Stimulated activated CD4-positive, alpha-beta T cell treated with anti-CD3 and anti-CD28 coated beads, Interleukin-1b, Interleukin-23, amount 100 ng/mL, for 4 hours (primary cell): ENCODE measurements around the gene CAPN5.
A peak's percentile ranks its signal among the peaks of the same experiment; 100 is the strongest.

Source experiments
- DNase-seq, 2 donors: peaks; one replicate each; pipeline ENCODE4 v3.0.0-alpha.2; 2020; ENCODE audit warnings: low read depth in 2 of 2

Gene CAPN5

DNA sequence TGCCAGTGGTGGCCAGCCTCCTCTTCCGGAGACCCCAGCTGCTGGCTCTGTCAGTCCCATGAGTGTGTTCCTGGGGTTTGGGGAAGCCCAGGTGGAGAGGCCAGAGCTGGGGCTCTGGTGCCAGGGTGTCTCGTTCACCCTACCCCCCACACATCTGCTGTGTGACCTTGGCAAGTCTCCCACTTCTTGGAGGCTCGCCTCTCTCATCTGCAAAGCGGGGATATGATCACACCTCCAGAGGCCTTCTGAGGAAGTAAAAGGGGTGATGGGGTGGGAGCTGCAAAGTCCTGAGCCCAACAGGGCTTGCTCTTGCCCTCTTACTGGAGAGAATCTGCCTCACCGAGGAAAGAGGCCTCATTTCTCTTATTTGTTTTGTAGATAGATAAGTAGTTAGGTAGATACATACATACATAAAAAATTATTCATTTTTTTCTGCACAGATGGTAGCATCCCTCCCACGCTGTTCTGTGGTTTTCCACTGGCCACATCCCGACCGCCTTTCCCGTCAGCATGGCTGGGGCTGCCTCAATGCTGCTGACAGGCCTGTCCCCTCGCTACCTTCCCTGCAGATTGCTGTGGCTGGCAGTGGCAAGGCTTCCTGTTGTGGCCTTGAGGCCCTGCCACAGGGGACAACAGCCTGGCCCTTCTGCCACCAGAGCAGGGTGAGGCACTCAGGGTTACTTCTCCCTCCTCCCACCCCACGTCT, 85.2 kb downstream of the CAPN5 start:
- DNase-seq, result peak in 1 of 2 donors; percentile 8

DNA sequence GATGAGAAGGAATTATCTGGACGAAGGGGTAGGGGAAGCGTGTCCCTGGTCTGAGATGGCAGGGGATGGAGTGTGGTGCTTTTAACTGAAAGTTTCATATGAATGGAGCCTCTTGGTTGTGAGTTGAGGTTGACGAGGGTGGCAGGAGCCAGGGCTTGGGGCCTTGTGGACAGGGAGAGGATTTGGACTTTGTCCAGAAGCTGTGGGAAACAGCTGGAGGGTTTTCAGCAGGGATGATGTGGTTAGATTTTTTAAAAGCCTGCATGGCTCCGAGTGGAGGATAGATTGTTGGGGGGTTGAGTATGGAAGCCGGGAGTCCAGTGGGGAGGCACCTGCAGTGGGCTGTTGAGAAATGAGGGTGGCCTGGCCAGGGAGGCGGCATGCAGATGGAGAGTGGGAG, 86.1 kb downstream of the CAPN5 start:
- DNase-seq, result no peak

DNA sequence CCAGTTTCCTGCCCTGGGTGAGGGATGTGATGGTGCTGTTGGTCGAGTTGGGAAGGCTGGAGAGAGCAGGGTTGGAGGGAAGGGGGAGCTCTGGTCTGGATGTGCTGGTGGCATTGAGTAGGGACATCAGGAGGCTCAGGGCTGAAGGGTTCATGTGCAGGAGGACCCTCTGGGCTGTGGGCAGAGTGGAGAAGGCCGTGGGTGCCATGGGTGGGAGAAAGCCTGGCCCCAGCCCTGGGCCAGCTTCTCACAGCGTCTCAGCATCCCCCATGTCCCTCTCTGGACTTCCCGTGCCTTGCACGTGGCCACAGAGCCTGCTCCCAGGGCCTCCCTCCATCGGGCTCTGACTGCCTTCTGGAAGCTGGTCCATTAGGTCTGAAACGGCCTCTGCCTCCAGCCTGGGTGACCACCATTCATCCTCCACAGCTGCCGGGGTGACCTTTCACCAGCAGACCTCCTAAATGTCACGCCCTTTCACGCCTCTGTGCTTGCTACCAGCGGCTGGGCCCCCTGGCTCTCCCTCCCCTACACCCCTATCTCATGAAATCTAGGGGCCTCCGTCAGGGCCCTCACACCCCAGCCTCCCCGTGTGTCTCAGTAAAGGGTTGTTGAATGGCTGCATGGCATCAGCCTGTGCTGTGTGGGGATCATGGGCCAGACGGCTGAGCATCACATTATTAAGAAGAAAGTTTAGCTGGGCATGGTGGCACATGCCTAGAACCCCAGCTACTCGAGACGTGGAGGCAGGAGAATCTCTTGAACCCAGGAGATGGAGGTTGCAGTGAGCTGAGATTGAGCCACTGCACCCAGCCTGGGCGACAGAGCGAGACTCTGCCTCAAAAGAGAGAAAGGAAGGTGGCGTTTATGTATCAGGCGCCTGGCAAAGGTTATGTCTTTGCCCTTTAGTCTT, 86.8 kb downstream of the CAPN5 start:
- no peak for DNase-seq

DNA sequence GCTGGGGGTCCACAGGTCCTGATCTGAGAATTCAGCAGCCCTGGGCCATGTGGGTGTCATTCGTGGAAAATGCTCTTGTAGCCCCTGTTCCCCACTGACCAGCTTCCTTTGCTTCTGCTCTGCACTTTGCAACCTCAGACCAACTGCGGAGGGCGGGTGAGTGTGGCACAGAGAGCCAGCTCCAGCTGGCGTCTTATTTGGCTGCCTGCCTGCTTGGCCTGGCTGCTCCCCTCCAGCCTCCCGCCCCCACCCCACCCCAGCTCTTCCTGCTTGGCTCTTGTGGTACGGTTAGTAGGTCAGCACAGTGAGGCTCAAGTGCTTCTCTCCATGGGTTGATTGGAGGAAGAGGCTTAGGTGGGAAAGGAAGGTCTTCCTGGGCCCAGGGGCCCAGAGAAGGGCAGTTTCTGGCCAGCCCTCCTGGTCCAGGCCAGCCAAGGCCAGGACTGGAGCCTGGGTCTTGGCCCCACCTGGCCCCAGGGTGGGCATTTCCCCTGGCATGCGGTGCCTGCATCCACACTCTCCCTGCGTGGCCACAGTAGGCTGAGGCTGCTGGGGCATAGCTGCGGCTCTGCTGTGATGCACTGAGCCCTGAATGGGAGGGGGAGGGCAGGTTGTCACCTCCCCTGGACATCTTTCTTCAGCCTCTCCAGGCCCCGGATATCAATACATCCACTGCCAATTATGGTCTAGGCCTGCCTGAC, 87.8 kb downstream of the CAPN5 start:
- DNase-seq, result no peak

DNA sequence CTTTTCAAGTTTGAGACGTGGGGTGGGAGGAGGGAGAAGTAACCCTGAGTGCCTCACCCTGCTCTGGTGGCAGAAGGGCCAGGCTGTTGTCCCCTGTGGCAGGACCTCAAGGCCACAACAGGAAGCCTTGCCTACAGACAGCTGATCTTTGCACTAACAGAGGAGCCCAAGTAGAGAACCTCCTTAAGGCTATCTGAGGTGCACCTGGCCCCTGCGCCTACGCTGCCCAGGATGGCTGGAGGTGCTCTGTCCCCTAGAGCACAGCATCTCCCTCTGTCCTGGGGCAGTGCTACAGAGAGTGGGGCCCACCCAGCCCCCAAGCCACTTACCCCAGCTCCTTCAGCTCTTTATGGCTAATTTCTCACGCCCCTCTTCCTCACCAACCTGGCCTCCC, 88.3 kb downstream of the CAPN5 start:
- DNase-seq, result no peak

DNA sequence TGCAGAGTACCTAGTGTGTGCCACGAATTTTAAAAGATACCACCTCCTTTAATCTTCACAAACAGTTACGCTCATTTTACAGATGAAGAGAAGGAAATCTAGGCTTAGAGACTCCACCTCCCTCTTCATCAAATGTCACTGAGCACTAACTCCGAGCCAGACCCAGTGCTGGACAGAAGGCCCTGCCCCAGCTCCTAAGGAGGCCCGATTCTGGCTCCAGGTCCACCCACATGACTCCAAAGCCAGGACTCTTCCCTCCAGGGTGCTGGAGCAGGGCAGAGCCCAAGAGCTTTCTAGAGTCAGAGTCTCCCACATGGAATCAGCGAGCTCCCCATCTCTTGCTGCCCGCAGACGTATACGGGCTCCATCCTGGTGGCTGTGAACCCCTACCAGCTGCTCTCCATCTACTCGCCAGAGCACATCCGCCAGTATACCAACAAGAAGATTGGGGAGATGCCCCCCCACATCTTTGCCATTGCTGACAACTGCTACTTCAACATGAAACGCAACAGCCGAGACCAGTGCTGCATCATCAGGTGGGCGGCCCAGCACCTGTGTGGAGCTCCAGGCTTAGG, 88.9 kb downstream of the CAPN5 start:
- no peak for DNase-seq

DNA sequence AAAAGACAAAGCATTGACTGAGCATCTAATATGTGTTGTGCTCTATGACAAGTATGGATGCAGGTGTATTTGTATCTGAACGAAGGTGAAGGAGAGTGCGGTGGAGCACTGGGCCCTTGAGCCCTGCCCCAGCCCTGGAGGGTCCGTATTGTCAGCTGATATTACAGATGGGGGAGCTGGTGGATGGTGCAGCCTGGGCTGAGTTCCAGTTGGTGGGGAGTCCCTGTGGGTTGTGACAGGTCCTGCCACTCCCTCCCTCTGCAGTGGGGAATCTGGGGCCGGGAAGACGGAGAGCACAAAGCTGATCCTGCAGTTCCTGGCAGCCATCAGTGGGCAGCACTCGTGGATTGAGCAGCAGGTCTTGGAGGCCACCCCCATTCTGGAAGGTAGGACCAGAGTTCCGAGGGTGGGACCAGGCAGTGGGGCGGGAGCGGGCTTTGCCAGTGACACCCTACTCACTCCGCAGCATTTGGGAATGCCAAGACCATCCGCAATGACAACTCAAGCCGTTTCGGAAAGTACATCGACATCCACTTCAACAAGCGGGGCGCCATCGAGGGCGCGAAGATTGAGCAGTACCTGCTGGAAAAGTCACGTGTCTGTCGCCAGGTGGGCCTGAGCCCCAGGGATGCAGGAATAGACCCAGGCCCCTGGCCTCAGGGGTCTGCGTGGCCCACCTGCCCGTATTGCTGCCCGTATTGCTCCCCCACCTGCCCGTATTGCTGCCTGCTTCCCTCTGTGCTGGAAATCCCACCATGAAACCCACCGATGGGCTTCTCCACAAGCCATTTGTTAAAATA, 89.8 kb downstream of the CAPN5 start:
- DNase-seq, result no peak

DNA sequence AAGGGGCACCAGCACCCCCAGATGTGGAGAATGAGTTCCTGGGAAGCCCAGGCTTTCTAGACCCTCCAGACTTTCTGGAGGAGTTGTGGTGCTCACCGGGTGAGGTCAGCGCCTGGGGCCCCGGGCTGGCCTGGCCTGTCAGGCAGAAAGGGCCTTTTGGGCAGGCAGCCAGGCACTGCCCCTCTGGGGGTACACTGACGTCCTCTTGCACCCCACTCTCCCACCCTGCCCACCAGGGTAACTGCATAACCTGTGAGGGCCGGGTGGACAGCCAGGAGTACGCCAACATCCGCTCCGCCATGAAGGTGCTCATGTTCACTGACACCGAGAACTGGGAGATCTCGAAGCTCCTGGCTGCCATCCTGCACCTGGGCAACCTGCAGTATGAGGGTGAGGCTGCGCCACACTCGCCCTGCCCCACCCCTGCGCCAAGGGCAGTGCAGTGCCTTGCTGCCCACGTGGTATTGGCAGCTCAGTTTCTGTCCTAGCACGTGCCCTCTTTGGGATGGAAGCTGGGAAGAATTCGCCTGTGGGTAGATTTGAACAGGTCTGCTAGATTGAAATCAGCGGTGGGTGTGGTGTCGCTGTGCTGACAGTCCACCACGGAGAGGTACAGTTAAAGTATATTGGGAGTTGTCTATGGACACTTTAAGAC, 91.4 kb downstream of the CAPN5 start:
- DNase-seq, result no peak

DNA sequence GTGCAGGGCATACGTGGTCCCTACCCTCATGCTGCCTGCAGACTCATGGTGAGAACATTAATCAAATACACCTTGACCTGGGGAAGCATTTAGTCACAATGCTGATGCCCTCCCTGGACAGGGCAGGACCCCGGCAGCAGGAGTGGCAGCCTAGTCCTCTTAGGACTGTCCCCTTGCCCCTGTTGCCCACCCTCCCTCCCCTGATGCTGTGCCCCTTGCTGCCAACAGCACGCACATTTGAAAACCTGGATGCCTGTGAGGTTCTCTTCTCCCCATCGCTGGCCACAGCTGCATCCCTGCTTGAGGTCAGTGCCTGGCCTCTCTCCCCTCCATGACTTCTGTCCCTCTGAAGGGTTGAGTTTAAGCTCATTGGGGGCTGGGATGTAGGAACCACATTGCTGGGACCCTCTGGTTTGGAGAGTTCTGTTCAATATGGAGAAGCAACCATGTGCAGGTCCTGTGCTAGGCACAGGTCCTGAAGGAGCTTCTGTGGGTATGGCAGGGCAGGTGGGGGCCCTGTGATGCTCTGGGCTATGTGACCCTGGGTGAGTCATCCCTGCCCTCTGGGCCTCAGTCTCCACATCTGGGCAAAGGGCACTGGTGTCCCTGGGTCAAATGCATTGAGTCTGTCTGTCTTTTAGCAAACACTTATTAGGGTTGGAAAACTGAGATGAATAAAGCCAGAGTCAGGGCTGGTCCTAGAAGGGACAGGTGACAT, 92.6 kb downstream of the CAPN5 start:
- DNase-seq, result no peak

DNA sequence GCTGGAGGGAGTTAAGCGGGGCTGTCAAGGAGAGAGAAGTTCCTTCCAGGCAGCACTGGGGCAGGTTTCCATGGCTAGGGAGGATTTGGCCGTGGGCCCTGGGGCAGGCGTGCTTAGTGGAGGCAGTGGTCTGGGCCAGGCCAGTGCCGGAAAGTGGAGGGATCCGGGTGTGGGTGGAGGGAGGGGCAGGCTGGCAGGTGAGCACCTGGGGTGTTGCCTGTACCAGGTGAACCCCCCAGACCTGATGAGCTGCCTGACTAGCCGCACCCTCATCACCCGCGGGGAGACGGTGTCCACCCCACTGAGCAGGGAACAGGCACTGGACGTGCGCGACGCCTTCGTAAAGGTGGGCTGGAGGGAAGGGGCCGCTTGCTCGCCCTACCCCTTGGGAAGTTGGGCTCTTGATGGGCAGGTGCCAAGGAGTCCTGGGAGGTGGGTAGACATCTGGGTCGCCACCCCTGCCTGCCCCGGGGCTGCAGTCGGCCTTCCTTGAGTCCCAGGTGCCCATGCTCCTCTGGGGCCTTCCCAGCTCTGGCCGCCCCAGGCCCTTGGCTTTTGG, 93.2 kb downstream of the CAPN5 start:
- DNase-seq, result no peak

DNA sequence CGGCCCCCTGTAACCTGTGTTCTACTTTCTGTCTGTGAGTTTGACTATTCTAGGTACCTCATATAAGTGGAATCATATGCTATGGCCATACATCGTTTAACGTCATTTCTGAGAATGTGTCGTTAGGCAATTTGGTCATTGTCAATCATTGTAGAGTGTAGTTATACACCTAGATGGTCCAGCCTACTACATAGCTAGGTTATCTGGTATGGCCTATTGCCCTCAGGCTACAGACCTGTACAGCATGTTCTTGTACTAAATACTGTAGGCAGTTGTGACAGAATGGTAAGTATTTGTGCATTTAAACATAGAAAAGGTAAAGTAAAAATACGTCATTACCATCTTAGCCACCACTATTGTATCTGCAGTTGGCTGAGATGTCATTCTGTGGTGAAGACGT, 96.5 kb downstream of the CAPN5 start:
- DNase-seq, result no peak

DNA sequence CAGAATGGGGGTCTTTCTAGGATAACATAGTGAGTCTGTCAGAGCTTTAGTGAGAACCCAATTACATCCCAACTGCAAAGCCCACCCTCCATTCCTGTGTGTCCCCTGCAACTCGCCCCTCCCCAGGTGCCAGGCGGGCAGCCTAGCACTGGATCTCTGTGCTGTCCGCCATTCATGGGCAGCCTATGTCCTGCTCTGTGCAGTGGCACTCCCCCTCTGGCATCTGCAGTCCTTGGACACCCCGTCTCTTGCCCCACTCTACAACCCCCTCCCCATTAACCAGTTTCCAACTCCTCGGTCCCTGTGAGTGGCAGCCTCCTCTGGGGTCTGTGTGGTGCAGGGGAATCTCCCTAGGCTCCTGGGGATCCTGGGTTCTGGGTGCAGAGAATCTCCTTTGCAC, 98.3 kb downstream of the CAPN5 start:
- DNase-seq, result no peak

DNA sequence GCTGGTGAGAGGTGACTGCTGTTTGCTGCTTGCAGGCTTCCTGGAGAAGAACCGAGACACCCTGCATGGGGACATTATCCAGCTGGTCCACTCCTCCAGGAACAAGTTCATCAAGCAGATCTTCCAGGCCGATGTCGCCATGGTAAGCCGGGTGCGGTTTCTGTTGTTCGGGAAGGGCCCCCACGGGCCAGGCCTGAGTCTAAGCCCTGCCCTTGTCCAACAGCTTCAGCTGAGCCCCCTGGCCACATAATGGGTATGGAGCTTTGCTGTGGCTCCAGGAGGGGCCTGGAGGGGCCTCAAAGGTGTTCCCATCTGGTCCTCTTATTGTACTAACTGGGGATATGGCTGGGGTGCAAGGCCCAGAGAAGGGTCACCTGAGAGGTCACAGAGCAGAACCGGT, 99.2 kb downstream of the CAPN5 start:
- no peak for DNase-seq

DNA sequence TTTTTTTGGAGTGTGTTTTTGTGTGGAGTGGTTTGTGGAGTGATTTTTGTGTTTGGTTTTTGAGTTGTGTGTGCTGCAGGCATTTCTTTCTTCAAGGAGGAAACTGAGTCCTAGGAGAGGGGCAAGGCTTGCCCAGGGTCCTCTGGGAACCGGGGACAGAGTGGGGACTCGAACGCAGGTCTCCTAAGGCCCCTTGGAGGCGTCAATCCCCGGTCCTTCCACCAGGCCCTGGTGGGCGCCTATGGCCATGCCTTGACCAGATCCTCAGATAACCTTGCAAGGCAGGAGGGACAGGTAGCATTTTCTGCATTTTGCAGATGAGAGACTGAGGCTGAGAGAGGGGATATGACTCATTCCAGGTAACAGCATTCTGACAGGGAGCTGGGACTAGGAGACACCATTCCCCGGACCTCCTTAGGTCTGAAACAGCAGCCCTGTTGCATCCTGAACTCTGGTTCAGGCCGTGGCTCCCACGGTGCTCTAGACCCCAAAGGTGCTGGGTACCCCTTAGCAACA, 100.4 kb downstream of the CAPN5 start:
- DNase-seq, result no peak

DNA sequence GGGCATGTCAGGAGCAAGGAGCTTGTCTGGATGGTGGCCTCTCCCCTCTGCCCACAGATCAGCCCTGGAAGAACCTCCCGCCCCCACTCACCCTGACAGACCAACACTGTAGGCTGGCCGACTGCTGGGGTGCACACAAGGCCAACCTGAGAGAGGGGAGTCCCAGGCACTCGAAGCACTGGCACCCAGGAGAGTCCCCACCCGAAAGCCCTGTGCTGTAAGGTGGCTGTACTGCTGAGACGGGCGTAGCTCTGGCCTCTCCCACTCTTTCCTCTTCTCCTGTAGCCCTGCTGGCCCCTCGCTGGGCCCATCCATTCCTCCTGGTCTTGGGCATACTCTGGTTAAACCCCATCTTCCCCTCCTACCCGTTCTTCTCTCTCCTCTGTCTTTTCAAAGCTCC, 101.0 kb downstream of the CAPN5 start:
- DNase-seq, result no peak

DNA sequence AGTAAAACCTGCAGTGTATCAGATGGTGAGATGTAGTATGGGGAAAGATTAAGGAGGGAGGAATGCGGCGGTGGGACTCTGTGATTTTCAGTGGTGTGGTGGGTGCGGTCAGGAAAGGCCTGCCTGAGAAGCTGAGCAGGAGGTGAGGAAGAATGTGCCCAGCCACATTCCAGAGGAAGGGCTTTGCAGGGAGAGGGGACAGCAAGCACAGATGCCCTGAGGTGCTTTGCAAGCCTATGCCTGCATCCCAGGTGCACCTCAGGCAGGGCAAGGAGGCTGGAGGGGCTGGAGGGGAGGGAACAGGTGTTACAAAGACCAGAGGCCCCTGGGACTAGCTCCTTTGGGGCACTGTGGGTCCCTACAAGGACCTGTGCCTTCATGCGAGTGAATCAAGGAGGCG, 103.3 kb downstream of the CAPN5 start:
- no peak for DNase-seq

DNA sequence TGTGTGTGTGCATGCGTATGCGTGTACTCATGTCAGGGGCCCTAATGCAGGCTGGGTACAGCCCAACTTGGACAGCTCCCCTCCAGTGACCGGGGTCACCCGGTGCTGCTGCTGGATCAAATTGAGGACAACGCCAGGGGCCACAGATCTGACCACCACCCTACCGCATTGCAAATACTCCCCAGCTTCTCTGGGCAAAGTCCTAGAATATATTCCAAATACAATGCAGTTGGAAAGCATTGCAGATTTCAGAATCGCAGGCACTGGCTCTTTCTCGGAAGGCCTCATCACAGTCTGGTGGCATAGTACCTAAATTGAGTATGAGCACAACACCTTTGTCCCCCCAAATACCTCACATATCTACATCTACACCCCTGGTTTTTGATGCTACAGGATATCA, 104.5 kb downstream of the CAPN5 start:
- no peak for DNase-seq

DNA sequence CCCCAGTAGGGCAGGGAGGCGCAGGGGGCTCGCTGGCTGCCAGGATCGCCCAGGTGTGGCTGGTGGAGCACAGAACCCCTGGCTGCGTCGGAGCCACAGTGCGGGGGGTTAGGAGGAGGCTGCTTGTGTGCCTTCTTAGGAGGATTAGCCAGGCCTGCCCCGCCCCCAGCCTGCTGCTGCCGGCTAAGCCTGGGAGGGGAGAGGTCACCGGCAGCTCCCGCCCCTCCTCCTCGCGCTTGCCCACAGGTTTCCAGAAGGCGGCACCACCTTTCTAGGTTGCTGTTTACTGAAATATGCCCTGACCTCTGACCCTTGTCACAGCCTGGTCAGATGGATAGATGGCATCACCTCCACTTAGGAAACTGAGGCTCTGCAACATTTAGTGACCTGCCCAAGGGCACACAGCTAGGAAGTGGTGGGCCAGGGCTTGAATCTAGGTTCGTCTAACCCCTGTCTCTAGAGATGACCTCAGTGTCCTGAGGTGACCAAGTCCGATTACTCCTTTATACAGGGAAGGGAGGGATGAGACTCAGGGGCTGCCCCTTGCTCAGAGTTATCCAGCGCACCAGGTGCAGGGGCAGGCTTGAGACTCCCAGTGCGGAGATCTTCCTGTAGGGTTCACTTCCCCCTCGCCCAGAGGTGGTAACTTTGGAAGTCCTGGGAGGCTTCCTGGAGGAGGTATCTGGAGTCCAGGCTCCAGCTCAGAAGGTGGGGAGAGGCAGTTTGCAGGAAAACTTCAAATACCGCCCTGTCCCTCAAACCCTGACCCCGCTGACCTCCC, 105.3 kb downstream of the CAPN5 start:
- no peak for DNase-seq

DNA sequence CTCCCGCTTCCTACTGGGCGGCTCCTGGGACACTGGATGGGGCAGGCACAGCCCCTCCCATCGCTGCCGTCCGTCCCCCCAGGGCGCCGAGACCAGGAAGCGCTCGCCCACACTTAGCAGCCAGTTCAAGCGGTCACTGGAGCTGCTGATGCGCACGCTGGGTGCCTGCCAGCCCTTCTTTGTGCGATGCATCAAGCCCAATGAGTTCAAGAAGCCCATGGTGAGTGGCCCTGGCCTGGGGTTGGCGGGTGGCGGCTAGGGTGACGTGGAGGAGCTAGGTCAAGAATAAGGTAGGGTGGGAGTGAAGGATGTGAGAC, 105.9 kb downstream of the CAPN5 start:
- DNase-seq, result no peak
